Lung (tissue), 12 donors: ENCODE measurements around the gene ALG12. TPM values are rescaled to one million over a fixed set of nuclear protein-coding genes. Genes with fewer than 3 reads are reported as not detected.

Experiments used
- ATAC-seq: fragments of 200-7000 bp; cut with Tn5 transposase; one replicate; pipeline ENCODE4 v1.9.1; 2020; ENCODE audit warnings: moderate number of reproducible peaks; ENCODE audit not compliant: insufficient read depth, low FRiP score
- DNase-seq, 3 donors: peaks; one replicate each; pipeline ENCODE4 v3.0.0-alpha.2; 2013 to 2017
- H3K27ac ChIP-seq, 2 donors: one replicate each; pipeline ENCODE4 v1.5.1; 2013; ENCODE audit warnings: mild to moderate bottlenecking in 2 of 2, moderate library complexity in 2 of 2, control low read depth in 1 of 2, inconsistent platforms in 1 of 2, low read depth in 1 of 2, low read length in 1 of 2
- H3K27me3 ChIP-seq, 3 donors: one replicate each; pipeline ENCODE4 v1.5.1; 2013; ENCODE audit warnings: low read length in 2 of 3; ENCODE audit not compliant: control insufficient read depth in 3 of 3, insufficient read depth in 3 of 3
- H3K36me3 ChIP-seq, 4 donors: one replicate each; pipeline ENCODE4 v1.5.1; 2013; ENCODE audit warnings: low read length in 4 of 4, mild to moderate bottlenecking in 1 of 4, moderate library complexity in 1 of 4; ENCODE audit not compliant: control insufficient read depth in 4 of 4, insufficient read depth in 4 of 4
- H3K4me1 ChIP-seq, 5 donors: one replicate each; pipeline ENCODE4 v1.5.1; 2013; ENCODE audit warnings: low read length in 5 of 5, mild to moderate bottlenecking in 2 of 5, moderate library complexity in 1 of 5; ENCODE audit not compliant: control insufficient read depth in 5 of 5, insufficient read depth in 5 of 5
- H3K4me3 ChIP-seq: one replicate; pipeline ENCODE4 v1.5.1; 2013; ENCODE audit warnings: mild to moderate bottlenecking, control low read depth, moderate library complexity
- H3K9ac ChIP-seq, 2 donors: one replicate each; pipeline ENCODE4 v1.5.1; 2013; ENCODE audit warnings: low read length in 2 of 2, control low read depth in 1 of 2; ENCODE audit not compliant: insufficient read depth in 1 of 2
- H3K9me3 ChIP-seq, 4 donors: one replicate each; pipeline ENCODE4 v1.5.1; 2013; ENCODE audit warnings: low read length in 3 of 4, mild to moderate bottlenecking in 1 of 4, moderate library complexity in 1 of 4; ENCODE audit not compliant: control insufficient read depth in 4 of 4, insufficient read depth in 3 of 4
- CTCF ChIP-seq: IDR thresholded peaks from 2 replicates; pipeline ENCODE4 v1.5.1; 2012; ENCODE audit warnings: mild to moderate bottlenecking; ENCODE audit errors: control extremely low read depth, extremely low read depth
- WGBS, 2 donors: extraction: QIAGEN DNeasy Blood & Tissue Kit; methylation state at CpG; one replicate each; pipeline ENCODE4 v1.1.7; 2013; 5-methylcytosine and 5-hydroxymethylcytosine counted together
- polyA plus RNA-seq, 2 donors: library from polyadenylated mRNA; stranded (reverse); fragments of 200-250 nt; gene quantifications; one replicate each; pipeline ENCODE4 v1.2.1, GENCODE V29; 2013
- total RNA-seq, 2 donors: library from RNA; depleted of rRNA in 1 of 2; stranded (reverse); fragments of >200 nt in 1 of 2; gene quantifications; one replicate each; pipeline ENCODE4 v1.2.1, GENCODE V29; 2014 to 2021
- donor health status: control.
- donor health status: control.
- donor health status: Bipolar disorder and iron deficiency.
- donor health status: healthy.
- donor health status: DM: yes; HTN: yes; CAD: no.

Gene ALG12
- total and polyA plus RNA-seq, 4 donors = 13.6 to 33.9 (median 16.6) TPM

DNA sequence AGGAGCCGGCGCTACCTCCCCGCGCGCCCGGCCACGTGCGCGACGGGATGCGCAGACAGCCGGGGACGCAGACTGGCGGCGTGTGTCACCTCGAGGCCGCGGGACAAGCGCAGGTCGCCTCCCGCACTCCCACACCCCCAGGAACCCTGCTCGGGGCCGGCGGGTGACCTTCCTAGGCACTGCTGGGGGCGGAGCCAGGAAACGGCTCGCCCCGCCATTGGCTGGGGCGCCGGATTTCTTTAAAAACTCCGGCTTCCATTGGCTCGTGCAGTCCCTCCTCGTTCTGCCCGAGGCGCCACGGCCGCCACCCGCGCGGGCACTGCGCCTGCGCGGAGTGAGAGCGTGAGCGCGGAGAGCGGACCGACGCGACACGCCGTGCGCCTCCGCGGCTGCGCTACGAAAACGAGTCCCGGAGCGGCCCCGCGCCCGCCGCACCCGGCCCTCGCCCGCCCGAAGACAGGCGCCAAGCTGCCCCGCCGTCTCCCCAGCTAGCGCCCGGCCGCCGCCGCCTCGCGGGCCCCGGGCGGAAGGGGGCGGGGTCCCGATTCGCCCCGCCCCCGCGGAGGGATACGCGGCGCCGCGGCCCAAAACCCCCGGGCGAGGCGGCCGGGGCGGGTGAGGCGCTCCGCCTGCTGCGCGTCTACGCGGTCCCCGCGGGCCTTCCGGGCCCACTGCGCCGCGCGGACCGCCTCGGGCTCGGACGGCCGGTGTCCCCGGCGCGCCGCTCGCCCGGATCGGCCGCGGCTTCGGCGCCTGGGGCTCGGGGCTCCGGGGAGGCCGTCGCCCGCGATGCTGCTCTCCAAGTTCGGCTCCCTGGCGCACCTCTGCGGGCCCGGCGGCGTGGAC, 42.1 kb upstream of the ALG12 start, which contains the start of gene PIM3:
TSS of gene PIM3 (plus strand) at position 614 of the 846 bp plus-strand sequence. CDS start at position 790, 176 bp downstream.
- DNase-seq (peak; percentile 96 to 98 (median 96)), ATAC-seq (peak; percentile 72)
- Histone ChIP-seq H3K4me1 (peaks cover 0 to 37% (median 13%) of the 10 kb centered on the region in 5 donors), H3K4me3 (peak within 1 kb of the TSS; percentile 99), H3K27me3 (no peaks in the 10 kb centered on the region), H3K9me3 (peaks cover 0 to 3% (median 0%) of the 10 kb centered on the region in 4 donors), H3K27ac (peak within 1 kb of the TSS; percentile 92 to 93), H3K36me3 (peaks cover 0 to 36% (median 8%) of the 10 kb centered on the region in 4 donors), H3K9ac (peak within 1 kb of the TSS; percentile 37 to 38)
- no peak for TF ChIP-seq CTCF
- 0% methylated on average over 70 to 137 of the region's 137 CpGs for WGBS, 2 donors

DNA sequence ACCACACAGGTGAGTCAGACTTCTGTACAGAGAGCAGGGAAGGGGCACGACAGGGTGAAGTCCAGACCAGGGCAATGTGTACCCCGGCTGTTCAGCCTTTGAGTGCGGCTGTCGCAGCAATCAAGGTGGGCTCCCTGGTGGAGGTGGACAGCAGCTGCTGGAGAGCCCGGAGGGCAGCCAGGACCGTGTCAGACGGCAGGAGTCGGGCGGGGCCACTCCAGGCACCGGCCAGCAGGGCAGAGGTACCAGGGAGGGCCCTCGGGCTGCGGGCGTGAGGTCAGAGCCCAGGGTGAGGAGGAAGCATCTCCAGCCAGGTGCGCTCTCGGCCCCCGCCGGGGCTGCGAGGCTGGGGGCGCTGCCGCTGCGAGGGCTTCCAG, 41.5 kb upstream of the ALG12 start:
- Histone ChIP-seq H3K9ac (peak overlapping the region; percentile 37 to 38), H3K9me3 (peaks cover 0 to 3% (median 0%) of the 10 kb centered on the region in 4 donors), H3K27me3 (no peaks in the 10 kb centered on the region), H3K4me1 (peaks cover 0 to 40% (median 13%) of the 10 kb centered on the region in 5 donors), H3K27ac (peak overlapping the region; percentile 90 to 93), H3K36me3 (peaks cover 0 to 31% (median 8%) of the 10 kb centered on the region in 4 donors), H3K4me3 (peak overlapping the region; percentile 58)
- no peak for TF ChIP-seq CTCF
- DNase-seq (no peak), ATAC-seq (no peak)
- 7% methylated on average over 19 to 21 of the region's 21 CpGs for WGBS, 2 donors

GRCh38 chr22:49958931-49959781, 40.9 kb upstream of the ALG12 start:
- peaks cover 0 to 40% (median 13%) of the 10 kb centered on the region in 5 donors for H3K4me1 ChIP-seq
- peaks cover 0 to 25% (median 8%) of the 10 kb centered on the region in 4 donors for H3K36me3 ChIP-seq
- H3K27me3 ChIP-seq = no peaks in the 10 kb centered on the region
- H3K9me3 ChIP-seq = peaks cover 0 to 3% (median 0%) of the 10 kb centered on the region in 4 donors
- H3K9ac ChIP-seq = peak overlapping the region in 1 of 2 donors; percentile 38
- no peak for ATAC-seq
- peak overlapping the region; percentile 90 to 93 for H3K27ac ChIP-seq
- no peak for TF ChIP-seq CTCF
- peak overlapping the region; percentile 58 for H3K4me3 ChIP-seq
- no peak for DNase-seq
- 64 to 79% methylated on average over 29 of the region's 29 CpGs for WGBS, 2 donors
